Thoracic aorta (tissue), 2 donors: ENCODE data around the gene PDE4D. TPM values are rescaled to one million over a fixed set of nuclear protein-coding genes. Genes with fewer than 3 reads are reported as not detected.

Experiments used
- ATAC-seq: fragments of 150-250 bp; one replicate; pipeline ENCODE4 v1.8.0; 2017; ENCODE audit warnings: low read depth; ENCODE audit not compliant: insufficient number of reproducible peaks, low FRiP score
- DNase-seq: peaks from one replicate; pipeline ENCODE4 v3.0.0-alpha.2; 2020; ENCODE audit warnings: low spot score
- H3K27ac ChIP-seq, 2 donors: fragments of 200-600 bp; sonication (generic); 1 replicate in 1 of 2; 2 replicates in 1 of 2; pipeline ENCODE4 v1.5.1; 2016; ENCODE audit warnings: mild to moderate bottlenecking in 2 of 2, moderate library complexity in 2 of 2
- H3K27me3 ChIP-seq: fragments of 200-600 bp; sonication (generic); replicated peaks from 2 replicates; pipeline ENCODE4 v1.6.0; 2016; ENCODE audit warnings: mild to moderate bottlenecking; ENCODE audit not compliant: insufficient read depth
- H3K36me3 ChIP-seq: fragments of 200-600 bp; sonication (generic); one replicate; pipeline ENCODE4 v1.5.1; 2016
- H3K4me1 ChIP-seq, 2 donors: fragments of 200-600 bp; sonication (generic); 1 replicate in 1 of 2; 2 replicates in 1 of 2; pipeline versions ENCODE4 v1.5.1 to v1.6.0; 2016; ENCODE audit warnings: low read depth in 2 of 2, mild to moderate bottlenecking in 1 of 2; ENCODE audit not compliant: control insufficient read depth in 1 of 2
- H3K4me3 ChIP-seq: fragments of 200-600 bp; sonication (generic); 2 replicates; pipeline ENCODE4 v1.5.1; 2016; ENCODE audit warnings: mild to moderate bottlenecking
- H3K9me3 ChIP-seq: fragments of 200-600 bp; sonication (generic); 2 replicates; pipeline ENCODE4 v1.5.1; 2016
- CTCF ChIP-seq: fragments of 200-600 bp; sonication (generic); IDR thresholded peaks from one replicate; pipeline ENCODE4 v1.5.1; 2019; ENCODE audit warnings: antibody characterized with exemption
- total RNA-seq, 2 donors: library from RNA; depleted of rRNA; stranded (reverse); fragments of >200 nt; gene quantifications; one replicate each; pipeline versions ENCODE4 v1.1.0 to v1.2.3, GENCODE V29; 2016

PDE4D gene
- total RNA-seq, 2 donors from 2014 or later: 34.0 to 85.8 TPM

DNA sequence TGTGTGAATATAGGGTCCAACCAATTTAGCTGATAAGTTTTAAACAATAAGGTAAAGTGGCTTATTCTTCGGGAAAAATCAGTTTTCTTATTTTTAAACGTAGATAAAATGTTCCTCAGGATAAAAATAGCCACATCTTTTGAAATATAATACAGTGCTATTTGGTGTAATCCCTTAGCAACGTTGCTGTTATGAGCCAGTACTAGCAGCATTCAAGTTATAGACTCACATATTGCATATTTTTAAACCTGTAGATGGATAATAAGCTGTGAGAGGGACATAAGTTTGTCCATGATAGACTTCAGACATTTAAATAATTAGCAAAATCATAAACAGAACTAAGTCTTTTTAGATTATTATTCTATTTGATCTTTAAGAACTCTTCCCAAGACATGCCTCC, 6.3 kb downstream of the PDE4D start:
- H3K27ac ChIP-seq: no peak overlapping the region
- ATAC-seq (no peak), DNase-seq (no peak)
- TF ChIP-seq CTCF: no peak
- H3K4me1 ChIP-seq: peaks cover 0 to 10% of the 10 kb centered on the region in 2 donors
- no peaks in the 10 kb centered on the region for H3K27me3 ChIP-seq
- H3K9me3 ChIP-seq: no peaks in the 10 kb centered on the region
- H3K36me3 ChIP-seq: no peaks in the 10 kb centered on the region
- no peak overlapping the region for H3K4me3 ChIP-seq

DNA sequence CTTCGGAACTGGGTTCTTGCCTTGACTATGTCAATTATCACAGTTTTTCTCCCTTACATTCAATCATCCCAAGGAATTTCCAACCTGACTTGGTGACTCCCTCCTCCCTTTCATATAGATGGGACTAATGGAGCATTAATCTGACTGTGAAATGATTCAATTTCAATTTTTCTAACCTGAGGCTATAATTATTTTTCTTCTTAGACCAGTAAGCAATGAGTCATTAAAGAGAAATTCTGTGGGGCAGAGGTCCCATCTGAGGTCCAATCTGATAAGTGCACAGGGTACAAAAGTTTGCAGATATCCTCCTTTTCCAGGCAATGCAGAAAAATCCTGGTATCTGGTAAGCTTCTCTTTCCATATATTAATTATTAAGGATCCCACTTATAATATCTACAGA, 18.9 kb downstream of the PDE4D start:
- no peak overlapping the region for H3K27ac ChIP-seq
- H3K4me3 ChIP-seq: no peak overlapping the region
- no peaks in the 10 kb centered on the region for H3K9me3 ChIP-seq
- no peak for TF ChIP-seq CTCF
- H3K36me3 ChIP-seq: no peaks in the 10 kb centered on the region
- H3K4me1 ChIP-seq: peaks cover 0 to 10% of the 10 kb centered on the region in 2 donors
- DNase-seq: no peak
- no peak for ATAC-seq
- no peaks in the 10 kb centered on the region for H3K27me3 ChIP-seq

DNA sequence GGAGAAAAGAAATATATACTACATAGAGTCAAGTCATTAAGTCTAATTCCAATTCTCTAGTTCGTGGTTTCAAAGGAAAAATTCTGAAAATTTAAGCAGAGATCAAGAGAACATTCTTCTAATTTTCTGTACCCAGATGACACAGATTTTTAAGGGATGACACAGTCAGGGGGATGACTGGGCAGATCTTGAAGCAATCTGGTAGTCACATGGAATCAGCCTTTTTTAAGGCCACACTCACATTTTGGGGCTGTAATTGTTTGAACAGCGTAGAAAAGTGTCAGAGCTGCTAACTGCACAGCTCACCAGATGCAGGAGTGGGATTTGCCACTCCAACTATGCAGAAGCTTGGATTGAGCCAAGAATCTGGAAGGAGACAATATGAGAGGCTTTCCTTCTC, 20.4 kb downstream of the PDE4D start:
- H3K36me3 ChIP-seq: no peaks in the 10 kb centered on the region
- no peak overlapping the region for H3K4me3 ChIP-seq
- ATAC-seq: no peak
- H3K27ac ChIP-seq: no peak overlapping the region
- no peaks in the 10 kb centered on the region for H3K9me3 ChIP-seq
- no peak for TF ChIP-seq CTCF
- H3K27me3 ChIP-seq: no peaks in the 10 kb centered on the region
- H3K4me1 ChIP-seq: peaks cover 0 to 10% of the 10 kb centered on the region in 2 donors
- no peak for DNase-seq

GRCh38 chr5:59866661-59867060, 26.9 kb downstream of the PDE4D start:
- peaks cover 0 to 25% of the 10 kb centered on the region in 2 donors for H3K4me1 ChIP-seq
- H3K4me3 ChIP-seq: no peak overlapping the region
- TF ChIP-seq CTCF: no peak
- no peak overlapping the region for H3K27ac ChIP-seq
- no peaks in the 10 kb centered on the region for H3K27me3 ChIP-seq
- DNase-seq: no peak
- no peaks in the 10 kb centered on the region for H3K36me3 ChIP-seq
- no peaks in the 10 kb centered on the region for H3K9me3 ChIP-seq
- ATAC-seq: no peak

GRCh38 chr5:59864718-59865117, 28.8 kb downstream of the PDE4D start:
- ATAC-seq: no peak
- Histone ChIP-seq H3K36me3 (no peaks in the 10 kb centered on the region), H3K27ac (no peak overlapping the region), H3K4me3 (no peak overlapping the region), H3K27me3 (no peaks in the 10 kb centered on the region), H3K4me1 (peaks cover 0 to 15% of the 10 kb centered on the region in 2 donors), H3K9me3 (no peaks in the 10 kb centered on the region)
- DNase-seq: no peak
- no peak for TF ChIP-seq CTCF
